ENCODE measurements around the gene GLB1L2. TPM values are rescaled to one million over a fixed set of nuclear protein-coding genes. Genes with fewer than 3 reads are reported as not detected.

Gene GLB1L2
- total and polyA plus RNA-seq, 2 of the 13 experiments (the other 11 are each of a cell fraction or from before 2014, with no cell fraction given): 0.59 to 0.69 TPM

DNA sequence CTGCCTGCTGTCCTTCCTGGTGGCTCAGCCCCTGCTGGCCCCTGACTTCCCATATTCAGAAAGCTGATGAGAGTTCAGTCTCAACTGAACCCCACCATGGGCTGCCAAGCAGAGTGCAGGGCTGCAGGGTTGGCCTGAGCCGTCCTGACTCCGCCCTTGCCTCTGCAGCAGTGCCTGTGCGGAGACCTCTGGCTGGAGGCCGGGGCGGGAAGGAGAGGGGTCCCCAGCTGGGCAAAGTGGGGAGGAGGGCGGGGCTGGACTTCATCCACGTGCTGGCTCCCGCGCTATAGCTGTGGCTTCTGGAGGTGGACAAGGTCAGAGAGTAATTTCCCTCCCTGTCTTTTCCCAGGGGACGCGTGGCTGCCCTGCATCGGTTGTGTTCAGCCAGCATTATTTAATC lies 42.0 kb upstream of the GLB1L2 start (continued):
- TF ChIP-seq, protein P1, sequence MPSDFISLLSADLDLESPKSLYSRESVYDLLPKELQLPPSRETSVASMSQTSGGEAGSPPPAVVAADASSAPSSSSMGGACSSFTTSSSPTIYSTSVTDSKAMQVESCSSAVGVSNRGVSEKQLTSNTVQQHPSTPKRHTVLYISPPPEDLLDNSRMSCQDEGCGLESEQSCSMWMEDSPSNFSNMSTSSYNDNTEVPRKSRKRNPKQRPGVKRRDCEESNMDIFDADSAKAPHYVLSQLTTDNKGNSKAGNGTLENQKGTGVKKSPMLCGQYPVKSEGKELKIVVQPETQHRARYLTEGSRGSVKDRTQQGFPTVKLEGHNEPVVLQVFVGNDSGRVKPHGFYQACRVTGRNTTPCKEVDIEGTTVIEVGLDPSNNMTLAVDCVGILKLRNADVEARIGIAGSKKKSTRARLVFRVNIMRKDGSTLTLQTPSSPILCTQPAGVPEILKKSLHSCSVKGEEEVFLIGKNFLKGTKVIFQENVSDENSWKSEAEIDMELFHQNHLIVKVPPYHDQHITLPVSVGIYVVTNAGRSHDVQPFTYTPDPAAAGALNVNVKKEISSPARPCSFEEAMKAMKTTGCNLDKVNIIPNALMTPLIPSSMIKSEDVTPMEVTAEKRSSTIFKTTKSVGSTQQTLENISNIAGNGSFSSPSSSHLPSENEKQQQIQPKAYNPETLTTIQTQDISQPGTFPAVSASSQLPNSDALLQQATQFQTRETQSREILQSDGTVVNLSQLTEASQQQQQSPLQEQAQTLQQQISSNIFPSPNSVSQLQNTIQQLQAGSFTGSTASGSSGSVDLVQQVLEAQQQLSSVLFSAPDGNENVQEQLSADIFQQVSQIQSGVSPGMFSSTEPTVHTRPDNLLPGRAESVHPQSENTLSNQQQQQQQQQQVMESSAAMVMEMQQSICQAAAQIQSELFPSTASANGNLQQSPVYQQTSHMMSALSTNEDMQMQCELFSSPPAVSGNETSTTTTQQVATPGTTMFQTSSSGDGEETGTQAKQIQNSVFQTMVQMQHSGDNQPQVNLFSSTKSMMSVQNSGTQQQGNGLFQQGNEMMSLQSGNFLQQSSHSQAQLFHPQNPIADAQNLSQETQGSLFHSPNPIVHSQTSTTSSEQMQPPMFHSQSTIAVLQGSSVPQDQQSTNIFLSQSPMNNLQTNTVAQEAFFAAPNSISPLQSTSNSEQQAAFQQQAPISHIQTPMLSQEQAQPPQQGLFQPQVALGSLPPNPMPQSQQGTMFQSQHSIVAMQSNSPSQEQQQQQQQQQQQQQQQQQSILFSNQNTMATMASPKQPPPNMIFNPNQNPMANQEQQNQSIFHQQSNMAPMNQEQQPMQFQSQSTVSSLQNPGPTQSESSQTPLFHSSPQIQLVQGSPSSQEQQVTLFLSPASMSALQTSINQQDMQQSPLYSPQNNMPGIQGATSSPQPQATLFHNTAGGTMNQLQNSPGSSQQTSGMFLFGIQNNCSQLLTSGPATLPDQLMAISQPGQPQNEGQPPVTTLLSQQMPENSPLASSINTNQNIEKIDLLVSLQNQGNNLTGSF (CRISPR knock-in tag; IDR thresholded peaks at IDR 0.05): no peak
- TF ChIP-seq ZNF333 (CRISPR knock-in tag; IDR thresholded peaks at IDR 0.05; ENCODE audit: borderline replicate concordance) (no peak), SMAD3 (CRISPR knock-in tag; IDR thresholded peaks at IDR 0.05) (no peak), FOXK1 (CRISPR knock-in tag; IDR thresholded peaks at IDR 0.05; ENCODE audit: borderline replicate concordance, low read depth) (no peak), ZFP90 (CRISPR knock-in tag; IDR thresholded peaks at IDR 0.05; ENCODE audit: borderline replicate concordance) (no peak), ZNF225 (CRISPR knock-in tag; IDR thresholded peaks at IDR 0.05) (no peak), KDM1A (CRISPR knock-in tag; IDR thresholded peaks at IDR 0.05) (no peak), ZNF263 (CRISPR knock-in tag; IDR thresholded peaks at IDR 0.05) (no peak), SP5 (CRISPR knock-in tag; IDR thresholded peaks at IDR 0.05; ENCODE audit: borderline replicate concordance, low read depth) (no peak), ZNF256 (CRISPR knock-in tag; conservative IDR thresholded peaks at IDR 0.05) (no peak), ZNF552 (CRISPR knock-in tag; IDR thresholded peaks at IDR 0.05; ENCODE audit: borderline replicate concordance) (no peak)
- TF ChIP-seq, protein P2, sequence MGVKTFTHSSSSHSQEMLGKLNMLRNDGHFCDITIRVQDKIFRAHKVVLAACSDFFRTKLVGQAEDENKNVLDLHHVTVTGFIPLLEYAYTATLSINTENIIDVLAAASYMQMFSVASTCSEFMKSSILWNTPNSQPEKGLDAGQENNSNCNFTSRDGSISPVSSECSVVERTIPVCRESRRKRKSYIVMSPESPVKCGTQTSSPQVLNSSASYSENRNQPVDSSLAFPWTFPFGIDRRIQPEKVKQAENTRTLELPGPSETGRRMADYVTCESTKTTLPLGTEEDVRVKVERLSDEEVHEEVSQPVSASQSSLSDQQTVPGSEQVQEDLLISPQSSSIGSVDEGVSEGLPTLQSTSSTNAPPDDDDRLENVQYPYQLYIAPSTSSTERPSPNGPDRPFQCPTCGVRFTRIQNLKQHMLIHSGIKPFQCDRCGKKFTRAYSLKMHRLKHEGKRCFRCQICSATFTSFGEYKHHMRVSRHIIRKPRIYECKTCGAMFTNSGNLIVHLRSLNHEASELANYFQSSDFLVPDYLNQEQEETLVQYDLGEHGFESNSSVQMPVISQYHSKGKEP (CRISPR knock-in tag; IDR thresholded peaks at IDR 0.05): no peak
